ENCODE measurements around the gene B4GALNT2.
A peak's percentile ranks its signal among the peaks of the same experiment; 100 is the strongest.
"Not testable (repeated sequence)": the region's sequence is repeated elsewhere in the genome, so short reads cannot be mapped to it uniquely, and the experiment has no call there.

B4GALNT2 gene

DNA sequence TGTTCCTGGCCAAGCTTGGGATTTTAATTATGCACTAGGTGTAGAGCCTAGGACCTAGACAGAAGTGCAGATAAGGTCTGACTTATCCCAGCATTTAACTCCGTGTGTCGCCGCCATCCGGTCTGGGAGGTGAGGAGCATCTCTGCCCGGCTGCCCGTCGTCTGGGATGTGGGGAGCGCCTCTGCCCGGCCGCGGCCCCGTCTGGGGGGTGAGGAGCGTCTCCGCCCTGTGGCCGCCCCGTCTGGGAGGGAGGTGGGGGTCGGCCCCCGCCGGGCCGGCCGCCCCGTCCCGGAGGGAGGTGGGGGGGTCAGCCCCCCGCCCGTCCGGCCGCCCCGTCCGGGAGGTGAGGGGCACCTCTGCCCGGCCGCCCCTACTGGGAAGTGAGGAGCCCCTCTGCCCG is 7.1 kb upstream of the B4GALNT2 start:
- TF ChIP-seq, protein P1, sequence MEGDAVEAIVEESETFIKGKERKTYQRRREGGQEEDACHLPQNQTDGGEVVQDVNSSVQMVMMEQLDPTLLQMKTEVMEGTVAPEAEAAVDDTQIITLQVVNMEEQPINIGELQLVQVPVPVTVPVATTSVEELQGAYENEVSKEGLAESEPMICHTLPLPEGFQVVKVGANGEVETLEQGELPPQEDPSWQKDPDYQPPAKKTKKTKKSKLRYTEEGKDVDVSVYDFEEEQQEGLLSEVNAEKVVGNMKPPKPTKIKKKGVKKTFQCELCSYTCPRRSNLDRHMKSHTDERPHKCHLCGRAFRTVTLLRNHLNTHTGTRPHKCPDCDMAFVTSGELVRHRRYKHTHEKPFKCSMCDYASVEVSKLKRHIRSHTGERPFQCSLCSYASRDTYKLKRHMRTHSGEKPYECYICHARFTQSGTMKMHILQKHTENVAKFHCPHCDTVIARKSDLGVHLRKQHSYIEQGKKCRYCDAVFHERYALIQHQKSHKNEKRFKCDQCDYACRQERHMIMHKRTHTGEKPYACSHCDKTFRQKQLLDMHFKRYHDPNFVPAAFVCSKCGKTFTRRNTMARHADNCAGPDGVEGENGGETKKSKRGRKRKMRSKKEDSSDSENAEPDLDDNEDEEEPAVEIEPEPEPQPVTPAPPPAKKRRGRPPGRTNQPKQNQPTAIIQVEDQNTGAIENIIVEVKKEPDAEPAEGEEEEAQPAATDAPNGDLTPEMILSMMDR (IDR thresholded peaks at IDR 0.05): no peak
- Mint-ChIP-seq H3K27ac (no peak overlapping the region), H3K27me3 (ENCODE audit: low read depth, poor library complexity) (peaks cover 40% of the 10 kb centered on the region), H3K4me1 (no peaks in the 10 kb centered on the region), H3K36me3 (ENCODE audit: low read depth) (peaks cover 12% of the 10 kb centered on the region), H3K4me3 (no peak overlapping the region), H3K9me3 (peaks cover 63% of the 10 kb centered on the region)
- no peak for DNase-seq

DNA sequence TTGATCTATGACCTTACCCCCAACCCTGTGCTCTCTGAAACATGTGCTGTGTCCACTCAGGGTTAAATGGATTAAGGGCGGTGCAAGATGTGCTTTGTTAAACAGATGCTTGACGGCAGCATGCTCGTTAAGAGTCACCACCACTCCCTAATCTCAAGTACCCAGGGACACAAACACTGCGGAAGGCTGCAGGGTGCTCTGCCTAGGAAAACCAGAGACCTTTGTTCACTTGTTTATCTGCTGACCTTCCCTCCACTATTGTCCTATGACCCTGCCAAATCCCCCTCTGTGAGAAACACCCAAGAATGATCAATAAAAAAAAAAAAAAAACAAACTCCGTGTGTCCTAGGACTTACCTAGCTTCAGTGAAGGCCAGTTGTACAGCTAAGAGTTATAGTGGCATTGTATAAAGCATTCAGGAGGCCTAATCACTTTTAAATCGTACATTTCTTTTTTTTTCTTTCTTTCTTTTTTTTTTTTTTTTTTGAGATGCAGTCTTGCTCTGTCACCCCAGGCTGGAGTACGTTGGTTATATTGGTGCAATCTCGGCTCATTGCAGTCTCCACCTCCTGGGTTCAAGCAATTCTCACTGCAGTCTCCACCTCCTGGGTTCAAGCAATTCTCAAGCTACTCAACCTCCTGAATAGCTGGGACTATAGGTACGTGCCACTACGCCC is 6.2 kb upstream of the B4GALNT2 start:
- peaks cover 18% of the 10 kb centered on the region for H3K36me3 Mint-ChIP-seq (ENCODE audit: low read depth)
- not testable (repeated sequence) for H3K27ac Mint-ChIP-seq, H3K4me1 Mint-ChIP-seq, DNase-seq, H3K4me3 Mint-ChIP-seq
- H3K27me3 Mint-ChIP-seq (ENCODE audit: low read depth, poor library complexity): peaks cover 49% of the 10 kb centered on the region
- peaks cover 63% of the 10 kb centered on the region for H3K9me3 Mint-ChIP-seq

DNA sequence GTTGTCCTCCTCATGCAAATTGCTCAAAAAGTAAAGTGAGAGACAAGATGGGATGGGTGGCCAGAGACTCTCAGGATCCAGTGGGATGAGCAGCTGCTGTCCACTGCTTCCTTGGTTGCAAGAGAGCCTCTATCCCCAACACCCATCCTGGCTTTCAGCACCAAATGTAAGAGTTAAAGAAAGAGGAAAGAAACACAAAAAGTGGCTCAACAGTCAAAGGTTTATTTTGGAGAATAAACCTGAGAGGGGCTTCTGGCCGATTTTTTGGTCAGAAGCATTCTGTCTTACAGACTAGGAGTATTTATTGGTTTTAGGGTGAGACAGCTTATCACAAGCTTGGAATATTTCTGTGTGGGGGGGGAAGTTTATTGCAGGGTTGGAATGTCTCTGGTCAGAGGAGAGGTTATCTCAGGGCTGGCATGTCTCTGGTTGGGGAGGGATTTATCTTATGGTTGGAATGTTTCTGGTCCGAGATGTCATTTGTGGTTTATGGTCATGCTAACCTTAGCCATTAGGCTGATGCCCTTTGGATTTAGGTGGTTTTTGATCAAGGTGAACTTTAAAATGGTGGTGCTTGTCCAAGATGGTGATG is 3.1 kb upstream of the B4GALNT2 start:
- not testable (repeated sequence) for H3K4me3 Mint-ChIP-seq, DNase-seq, H3K4me1 Mint-ChIP-seq
- H3K27ac Mint-ChIP-seq: peak overlapping the region; percentile 40
- peaks cover 66% of the 10 kb centered on the region for H3K9me3 Mint-ChIP-seq
- H3K36me3 Mint-ChIP-seq (ENCODE audit: low read depth): peaks cover 15% of the 10 kb centered on the region
- peaks cover 72% of the 10 kb centered on the region for H3K27me3 Mint-ChIP-seq (ENCODE audit: low read depth, poor library complexity)

DNA sequence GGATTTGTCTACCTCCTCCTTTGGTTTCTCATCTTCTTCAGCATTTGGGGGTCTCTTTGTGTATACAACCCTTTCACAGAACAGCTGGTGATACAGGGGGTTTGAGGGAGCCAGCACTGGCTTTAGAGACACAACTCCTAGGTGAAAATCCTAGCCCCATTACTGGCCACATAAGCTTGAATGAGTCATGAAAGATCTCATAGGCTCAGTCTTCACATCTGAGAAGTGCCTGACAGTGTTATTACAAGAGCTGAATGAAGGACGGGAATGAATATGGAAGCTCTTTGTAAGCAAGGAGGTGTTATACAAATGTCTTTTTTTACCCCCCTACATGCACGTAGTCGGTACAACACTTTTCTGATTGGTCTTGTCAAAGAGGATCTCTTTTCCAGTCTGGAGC is 1.7 kb upstream of the B4GALNT2 start:
- TF ChIP-seq, protein P1 (IDR thresholded peaks at IDR 0.05): no peak
- H3K27ac Mint-ChIP-seq: no peak overlapping the region
- peaks cover 70% of the 10 kb centered on the region for H3K9me3 Mint-ChIP-seq
- H3K4me3 Mint-ChIP-seq: peak overlapping the region; percentile 40
- H3K4me1 Mint-ChIP-seq: peaks cover 7% of the 10 kb centered on the region
- H3K27me3 Mint-ChIP-seq (ENCODE audit: low read depth, poor library complexity): peaks cover 86% of the 10 kb centered on the region
- DNase-seq: no peak
- peaks cover 15% of the 10 kb centered on the region for H3K36me3 Mint-ChIP-seq (ENCODE audit: low read depth)

DNA sequence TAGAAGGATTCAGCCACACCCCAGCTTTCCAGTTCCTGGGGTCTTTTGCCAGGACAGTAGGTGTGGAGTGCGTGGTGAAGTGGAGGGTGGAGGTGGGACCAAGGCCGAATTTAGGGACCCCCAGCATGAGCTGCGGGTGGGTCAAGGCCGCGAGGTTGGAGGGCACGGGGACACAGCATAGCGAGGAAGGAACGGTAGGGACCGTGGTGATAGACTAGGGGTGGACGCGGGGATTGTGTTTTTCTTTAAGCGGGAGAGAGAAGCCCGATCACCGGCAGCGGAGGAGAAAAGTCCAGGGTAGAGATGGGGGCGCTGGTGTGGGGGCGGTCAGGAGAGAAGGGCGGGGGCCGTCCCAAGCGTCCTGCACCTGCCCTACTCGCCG is 261 bp upstream of the B4GALNT2 start:
- no peak for DNase-seq
- Mint-ChIP-seq H3K9me3 (peaks cover 62% of the 10 kb centered on the region), H3K27ac (no peak overlapping the region), H3K4me3 (peak overlapping the region; percentile 79), H3K27me3 (ENCODE audit: low read depth, poor library complexity) (peaks cover 85% of the 10 kb centered on the region), H3K36me3 (ENCODE audit: low read depth) (peaks cover 15% of the 10 kb centered on the region), H3K4me1 (peaks cover 7% of the 10 kb centered on the region)
- TF ChIP-seq, protein P1 (IDR thresholded peaks at IDR 0.05): no peak

DNA sequence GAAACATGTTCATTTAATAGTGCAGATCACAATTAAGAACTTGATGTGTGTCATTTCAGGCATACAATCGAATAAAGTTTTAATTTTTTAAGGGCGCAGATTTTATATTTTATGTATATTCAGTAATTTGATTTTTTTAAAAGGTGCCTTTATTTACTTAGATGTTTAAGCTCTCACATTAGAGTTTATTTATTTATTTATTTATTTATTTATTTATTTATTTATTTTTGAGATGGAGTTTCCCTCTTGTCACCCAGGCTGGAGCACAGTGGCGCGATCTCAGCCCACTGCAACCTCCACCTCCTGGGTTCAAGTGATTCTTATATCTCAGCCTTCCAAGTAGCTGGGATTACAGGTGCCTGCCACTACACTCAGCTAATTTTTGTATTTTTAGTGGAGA is 3.8 kb downstream of the B4GALNT2 start:
- no peak for DNase-seq
- TF ChIP-seq, protein P1 (IDR thresholded peaks at IDR 0.05): no peak
- H3K27me3 Mint-ChIP-seq (ENCODE audit: low read depth, poor library complexity): peaks cover 60% of the 10 kb centered on the region
- H3K36me3 Mint-ChIP-seq (ENCODE audit: low read depth): no peaks in the 10 kb centered on the region
- H3K4me3 Mint-ChIP-seq: no peak overlapping the region
- no peak overlapping the region for H3K27ac Mint-ChIP-seq
- peaks cover 7% of the 10 kb centered on the region for H3K4me1 Mint-ChIP-seq
- H3K9me3 Mint-ChIP-seq: peaks cover 22% of the 10 kb centered on the region

DNA sequence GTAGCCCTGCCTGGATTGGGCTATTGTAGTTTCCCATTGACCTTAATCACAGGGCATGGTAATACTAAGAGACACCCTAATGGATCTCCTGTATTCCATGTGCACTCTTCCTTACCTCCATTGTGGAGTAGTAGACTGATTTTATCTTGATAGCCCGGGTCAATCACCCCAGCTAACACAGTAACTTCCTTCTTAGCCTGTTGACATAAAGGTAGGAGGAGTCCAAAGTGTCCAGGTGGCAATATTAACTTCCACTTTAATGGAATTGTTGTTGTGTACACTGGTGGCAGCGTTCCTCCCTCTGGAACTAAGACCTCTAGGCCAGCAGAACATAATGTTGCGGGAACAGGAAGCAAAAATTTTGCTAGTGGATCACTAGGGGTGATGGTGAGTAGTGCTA is 13.1 kb downstream of the B4GALNT2 start:
- not testable (repeated sequence) for DNase-seq; H3K4me3 Mint-ChIP-seq; H3K4me1 Mint-ChIP-seq; H3K27ac Mint-ChIP-seq; H3K36me3 Mint-ChIP-seq (ENCODE audit: low read depth); H3K9me3 Mint-ChIP-seq
- peaks cover 61% of the 10 kb centered on the region for H3K27me3 Mint-ChIP-seq (ENCODE audit: low read depth, poor library complexity)
